Astrocyte of the cerebellum (primary cell): ENCODE data around the gene SPTLC2.
"Not testable (repeated sequence)": the region's sequence is repeated elsewhere in the genome, so short reads cannot be mapped to it uniquely, and the experiment has no call there.

Experiments used
- DNase-seq: peaks from one replicate; pipeline ENCODE4 v3.0.0-alpha.2; 2011; ENCODE audit warnings: low read depth
- H3K4me3 ChIP-seq: 2 replicates; pipeline ENCODE4 v1.5.1; 2011; ENCODE audit warnings: mild to moderate bottlenecking, low read depth, low read length, moderate library complexity
- in situ Hi-C: cut with HindIII; loops from 2 replicates; pipeline ENCODE4 v1.10.0; 2017; ENCODE audit warnings: low sequenced_read_pairs
- TF ChIP-seq, protein P1 (sequence below): IDR thresholded peaks from 2 replicates; pipeline ENCODE4 v1.5.1; 2012; ENCODE audit warnings: low read length, low read depth, moderate library complexity, mild to moderate bottlenecking; ENCODE audit errors: missing control alignments

SPTLC2 gene

DNA sequence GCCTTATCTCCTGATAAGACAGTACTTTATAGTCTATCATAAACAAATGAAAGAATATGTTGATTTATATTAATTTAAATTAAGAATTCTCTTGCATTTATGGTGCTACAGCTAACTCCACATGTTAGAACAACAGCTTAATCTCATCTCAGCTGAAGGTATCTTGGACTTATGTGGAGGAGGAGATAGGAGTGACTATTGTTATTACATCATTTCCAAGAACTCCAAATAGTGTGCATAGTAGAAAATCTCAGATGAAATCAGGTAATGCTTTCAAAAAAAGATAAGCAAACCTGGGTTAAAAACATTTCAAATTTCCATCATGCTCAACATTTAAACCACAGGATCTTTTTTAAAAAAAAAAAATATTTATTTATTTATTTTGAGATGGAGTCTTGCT is 86.5 kb downstream of the SPTLC2 start:
- in situ Hi-C loops, result no loop called here
- no peak for DNase-seq
- TF ChIP-seq, protein P1, sequence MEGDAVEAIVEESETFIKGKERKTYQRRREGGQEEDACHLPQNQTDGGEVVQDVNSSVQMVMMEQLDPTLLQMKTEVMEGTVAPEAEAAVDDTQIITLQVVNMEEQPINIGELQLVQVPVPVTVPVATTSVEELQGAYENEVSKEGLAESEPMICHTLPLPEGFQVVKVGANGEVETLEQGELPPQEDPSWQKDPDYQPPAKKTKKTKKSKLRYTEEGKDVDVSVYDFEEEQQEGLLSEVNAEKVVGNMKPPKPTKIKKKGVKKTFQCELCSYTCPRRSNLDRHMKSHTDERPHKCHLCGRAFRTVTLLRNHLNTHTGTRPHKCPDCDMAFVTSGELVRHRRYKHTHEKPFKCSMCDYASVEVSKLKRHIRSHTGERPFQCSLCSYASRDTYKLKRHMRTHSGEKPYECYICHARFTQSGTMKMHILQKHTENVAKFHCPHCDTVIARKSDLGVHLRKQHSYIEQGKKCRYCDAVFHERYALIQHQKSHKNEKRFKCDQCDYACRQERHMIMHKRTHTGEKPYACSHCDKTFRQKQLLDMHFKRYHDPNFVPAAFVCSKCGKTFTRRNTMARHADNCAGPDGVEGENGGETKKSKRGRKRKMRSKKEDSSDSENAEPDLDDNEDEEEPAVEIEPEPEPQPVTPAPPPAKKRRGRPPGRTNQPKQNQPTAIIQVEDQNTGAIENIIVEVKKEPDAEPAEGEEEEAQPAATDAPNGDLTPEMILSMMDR, result no peak
- H3K4me3 ChIP-seq, result no peak overlapping the region

DNA sequence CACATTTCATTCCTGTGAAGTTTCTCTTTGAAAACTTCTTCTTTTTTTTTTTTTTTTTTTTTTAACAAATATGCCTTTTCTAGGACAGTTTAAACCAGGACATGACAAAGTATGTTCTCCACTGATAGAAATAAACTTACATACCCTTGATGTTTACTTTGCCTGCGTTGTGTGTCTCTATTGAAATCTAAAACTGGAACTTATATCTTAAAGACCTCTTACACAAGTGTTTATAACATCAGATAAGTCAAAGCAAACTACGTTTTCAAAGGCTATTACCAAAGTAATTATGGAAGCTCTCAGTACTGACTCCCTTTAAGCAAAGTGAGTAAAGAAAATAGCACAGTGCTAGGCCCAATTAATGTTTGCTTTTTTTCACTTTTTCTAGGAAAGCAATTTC is 87.2 kb downstream of the SPTLC2 start:
- TF ChIP-seq, protein P1, result no peak
- DNase-seq, result no peak
- no peak overlapping the region for H3K4me3 ChIP-seq
- in situ Hi-C loops, result no loop called here

DNA sequence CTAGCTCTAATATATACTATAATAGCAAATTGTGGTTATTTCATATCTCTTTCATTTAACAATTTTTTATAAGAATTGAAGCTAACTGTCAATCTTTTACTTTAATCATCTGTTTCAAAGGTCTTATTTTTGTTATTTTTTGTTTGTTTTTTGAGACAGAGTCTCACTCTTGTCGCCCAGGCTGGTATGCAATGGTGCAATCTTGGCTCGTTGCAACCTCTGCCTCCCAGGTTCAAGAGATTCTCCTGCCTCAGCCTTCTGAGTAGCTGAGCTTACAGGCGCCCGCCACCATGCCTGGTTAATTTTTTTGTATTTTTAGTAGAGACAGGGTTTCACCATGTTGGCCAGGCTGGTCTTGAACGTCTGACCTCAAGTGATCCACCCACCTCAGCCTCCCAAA is 87.7 kb downstream of the SPTLC2 start:
- DNase-seq, in situ Hi-C loops, H3K4me3 ChIP-seq: not testable (repeated sequence)

- DNase-seq, result no peak
- TF ChIP-seq, protein P1, result no peak
- in situ Hi-C loops, result no loop called here
- H3K4me3 ChIP-seq, result no peak overlapping the region
Measured at GRCh38 chr14:77526266-77526665, 90.2 kb downstream of the SPTLC2 start.

GRCh38 chr14:77524536-77524935 is 91.9 kb downstream of the SPTLC2 start:
- DNase-seq, result no peak

DNA sequence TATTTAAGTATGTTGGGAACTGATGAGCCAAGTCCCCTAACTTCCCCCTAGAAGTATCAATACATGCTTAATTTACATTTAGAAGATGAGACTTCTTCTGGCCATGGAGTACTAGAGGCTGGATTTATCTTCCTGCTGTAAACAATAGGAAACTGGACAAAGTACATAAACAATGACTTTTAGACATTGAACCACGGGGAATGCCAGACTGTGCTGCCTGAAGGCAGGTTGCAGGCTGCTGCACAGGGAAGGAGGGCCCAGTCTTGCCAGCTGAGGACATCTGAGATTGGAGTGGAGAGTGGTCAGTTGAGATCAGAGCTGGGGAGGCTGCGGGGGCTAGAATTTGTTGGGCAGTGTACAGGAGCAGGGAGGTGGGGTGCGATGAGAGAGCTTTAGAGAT is 93.3 kb downstream of the SPTLC2 start:
- DNase-seq, result no peak
- H3K4me3 ChIP-seq, result no peak overlapping the region
- in situ Hi-C loops, result loop anchor here (5.0 kb wide), 1 partner anchor 36 kb away; no protein-coding TSS in a partner anchor
- TF ChIP-seq, protein P1, result no peak

More at GRCh38 chr14:77524536-77524935, 91.9 kb downstream of the SPTLC2 start:
- no peak overlapping the region for H3K4me3 ChIP-seq
- TF ChIP-seq, protein P1, result no peak
- in situ Hi-C loops, result loop anchor here (5.0 kb wide), 1 partner anchor 37 kb away; no protein-coding TSS in a partner anchor

DNA sequence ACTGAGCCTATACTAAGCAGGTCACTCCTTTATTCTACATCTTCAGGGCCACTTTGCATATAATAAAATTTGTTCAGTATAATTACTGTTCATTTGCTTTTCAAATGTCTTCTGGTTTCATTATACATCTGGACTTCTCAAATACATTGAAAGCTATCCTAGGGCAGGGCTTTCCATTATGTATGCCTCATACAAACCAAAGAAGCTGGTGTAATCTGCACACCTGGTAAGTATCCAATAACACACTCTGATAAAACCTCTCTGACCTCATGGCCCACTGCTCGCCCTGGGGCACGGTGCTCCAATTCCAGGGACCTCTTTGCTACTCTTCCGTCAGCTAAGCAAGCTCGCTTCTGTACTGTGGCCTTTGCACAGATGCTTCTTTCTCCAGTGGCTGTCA is 95.9 kb downstream of the SPTLC2 start:
- DNase-seq, result no peak
- H3K4me3 ChIP-seq, result no peak overlapping the region
- TF ChIP-seq, protein P1, result no peak
- in situ Hi-C loops, result loop anchor here (5.0 kb wide), 1 partner anchor 33 kb away; no protein-coding TSS in a partner anchor
